GM18498 (cell line): Measurements from ENCODE around the gene CIB2.

Source experiments
- ATAC-seq: cut with Tn5 transposase; IDR thresholded peaks from one replicate; pipeline ENCODE4 v1.9.1; 2021; ENCODE audit warnings: mild to moderate bottlenecking, moderate library complexity; ENCODE audit not compliant: unreplicated experiment

Gene CIB2

DNA sequence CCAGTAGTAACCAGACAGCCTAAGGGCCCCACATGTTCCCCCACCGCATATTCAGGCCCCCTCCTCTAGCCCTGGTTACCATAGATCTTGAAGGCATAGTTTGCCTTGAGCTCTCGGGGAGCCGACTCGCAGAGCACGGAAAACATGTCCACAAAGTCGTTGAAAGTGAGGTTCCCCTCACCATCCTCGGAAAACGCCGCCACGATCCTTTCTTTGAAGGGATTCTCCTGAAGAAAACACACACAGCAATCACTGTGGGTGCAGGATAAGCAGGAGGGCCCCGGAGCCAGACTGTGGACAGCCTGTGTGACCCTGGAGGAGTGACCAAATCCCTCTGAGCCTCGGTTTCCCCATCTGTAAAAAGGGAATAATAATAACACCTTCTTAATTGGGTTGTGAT is 22.1 kb downstream of the CIB2 start:
- no peak for ATAC-seq

DNA sequence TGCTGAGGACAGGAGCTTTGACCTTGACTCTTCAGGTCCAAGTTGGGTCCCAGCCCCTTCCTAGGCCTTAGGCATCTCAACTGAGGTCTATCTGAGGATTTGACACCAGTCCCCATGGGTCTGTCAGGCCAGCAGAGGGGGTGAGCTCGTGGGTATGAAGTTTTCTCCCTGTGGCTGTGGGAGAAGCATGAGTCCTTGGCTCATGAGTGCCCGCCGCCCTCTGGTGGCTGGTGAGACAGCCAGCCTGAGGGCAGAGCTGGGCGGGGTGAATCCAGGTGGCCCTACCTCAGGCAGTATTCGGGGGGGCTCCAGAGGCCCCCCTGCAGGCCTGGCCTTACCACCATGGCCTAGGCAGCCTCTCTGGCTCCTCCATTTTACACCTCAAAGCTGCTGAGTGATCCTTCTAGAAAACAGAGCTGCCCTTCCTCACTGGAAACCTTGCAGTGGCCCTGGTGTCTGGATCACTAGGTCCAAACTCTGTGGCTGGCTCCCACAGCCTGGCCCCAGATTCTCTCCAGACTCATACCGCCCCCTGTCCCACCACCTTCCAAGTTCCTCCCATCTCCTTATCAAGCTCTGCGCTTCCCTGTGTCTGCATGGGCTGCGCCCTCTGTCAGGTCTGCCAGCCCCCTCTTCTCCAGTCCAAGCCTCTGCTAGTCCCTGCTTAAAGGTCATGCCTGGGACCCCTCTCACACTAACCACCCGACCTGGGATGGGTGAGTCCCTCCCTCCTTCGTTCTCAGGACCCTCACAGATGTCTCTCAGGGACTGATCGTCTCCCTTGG is 22.8 kb downstream of the CIB2 start:
- peak; percentile 51 for ATAC-seq

DNA sequence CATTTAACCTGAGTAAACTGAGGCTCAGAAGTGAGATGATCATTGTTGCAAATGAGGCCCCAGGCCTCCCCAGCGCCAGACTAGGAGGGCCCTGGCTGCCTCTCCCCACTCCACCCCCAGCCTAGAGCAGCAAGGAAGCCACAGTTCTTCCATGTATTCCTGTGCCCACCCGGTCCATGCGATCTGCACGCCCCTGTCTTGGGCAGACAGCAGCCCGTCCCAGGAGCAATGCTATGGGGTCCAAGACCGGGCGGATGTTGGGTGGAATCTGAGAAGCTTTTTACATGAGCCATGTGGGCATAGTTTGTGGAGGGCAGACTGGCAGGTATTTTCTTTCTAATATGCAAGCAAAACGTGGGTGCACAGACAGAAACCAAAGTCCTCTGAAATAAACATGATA is 23.8 kb downstream of the CIB2 start:
- no peak for ATAC-seq

DNA sequence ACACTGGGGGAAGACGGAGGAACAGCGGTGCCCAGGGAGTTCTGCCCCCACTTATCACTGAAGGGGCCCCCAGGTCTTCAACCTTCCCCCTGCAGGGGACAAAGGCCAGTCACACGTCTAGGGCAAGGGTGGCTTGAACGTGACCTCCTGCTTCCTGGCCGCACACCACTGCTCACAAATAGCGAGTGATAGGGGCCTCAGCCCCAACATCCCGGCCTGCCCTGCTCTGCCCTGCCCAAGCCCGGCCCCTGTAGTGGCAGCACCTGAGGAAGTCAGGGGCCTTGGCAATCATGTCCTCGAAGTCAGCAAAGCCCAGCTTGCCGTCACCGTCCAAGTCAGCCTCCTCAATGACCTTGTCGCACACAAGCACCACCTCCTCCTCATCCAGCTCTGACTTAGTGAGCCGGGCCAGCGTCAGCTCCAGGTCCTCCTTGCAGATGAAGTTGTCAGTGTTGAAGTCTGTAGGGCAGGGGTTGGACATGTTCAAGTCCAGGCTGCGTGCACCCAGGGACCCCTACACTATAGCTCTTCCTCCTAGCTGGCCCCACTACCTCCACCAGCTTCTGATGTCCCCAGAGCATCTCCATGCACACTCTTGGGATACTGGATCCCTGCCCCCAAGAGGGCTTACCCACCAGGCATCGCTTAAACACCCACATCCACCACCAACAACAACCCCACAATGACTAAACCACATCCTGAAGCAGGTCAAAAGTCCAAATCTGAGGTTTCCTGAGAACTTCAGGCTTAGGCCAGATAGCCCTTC is 25.6 kb downstream of the CIB2 start:
- no peak for ATAC-seq

DNA sequence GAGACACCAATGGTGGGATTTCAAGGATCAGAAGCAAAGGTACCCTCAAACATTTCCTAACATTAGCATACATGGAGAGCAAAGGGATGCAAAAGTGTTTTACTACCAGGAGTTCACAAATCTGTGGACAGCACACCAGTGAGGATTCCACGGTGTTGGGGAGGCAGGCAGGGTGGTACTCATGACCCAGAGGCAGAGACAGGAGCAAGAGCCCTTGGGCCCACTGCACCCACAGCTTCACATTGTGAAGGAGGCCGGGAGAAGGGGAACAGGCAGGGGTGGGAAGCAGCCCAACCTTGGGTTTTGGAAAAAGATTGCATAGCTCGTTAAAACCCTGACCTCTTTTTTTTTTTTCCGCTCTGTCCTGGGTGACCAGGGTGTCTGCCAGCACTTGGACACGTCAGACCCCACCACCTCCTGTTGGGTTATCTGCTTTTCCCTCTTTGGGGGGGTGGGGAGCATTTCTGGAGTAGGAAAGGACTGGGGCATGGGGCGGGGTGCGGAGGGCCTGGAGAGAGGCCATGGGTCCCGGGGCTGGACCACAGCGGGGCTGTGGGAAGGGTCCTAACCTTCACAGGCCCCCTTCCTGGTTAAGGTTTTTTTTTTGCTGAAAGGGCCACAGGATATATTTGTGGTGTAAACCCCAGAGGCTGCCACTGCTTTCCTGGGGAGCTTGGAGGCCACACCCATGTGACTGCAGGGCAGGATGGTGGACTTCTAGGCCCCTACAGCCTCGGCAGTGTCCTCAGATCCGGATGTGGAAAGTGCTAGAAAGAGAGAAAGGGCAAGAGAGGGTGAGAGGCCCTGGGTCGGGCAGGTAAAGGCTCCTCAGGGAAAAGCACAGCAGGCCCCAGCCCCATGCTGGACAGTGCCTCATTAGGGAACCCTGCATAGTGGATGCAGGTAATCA is 26.4 kb downstream of the CIB2 start:
- ATAC-seq: no peak

DNA sequence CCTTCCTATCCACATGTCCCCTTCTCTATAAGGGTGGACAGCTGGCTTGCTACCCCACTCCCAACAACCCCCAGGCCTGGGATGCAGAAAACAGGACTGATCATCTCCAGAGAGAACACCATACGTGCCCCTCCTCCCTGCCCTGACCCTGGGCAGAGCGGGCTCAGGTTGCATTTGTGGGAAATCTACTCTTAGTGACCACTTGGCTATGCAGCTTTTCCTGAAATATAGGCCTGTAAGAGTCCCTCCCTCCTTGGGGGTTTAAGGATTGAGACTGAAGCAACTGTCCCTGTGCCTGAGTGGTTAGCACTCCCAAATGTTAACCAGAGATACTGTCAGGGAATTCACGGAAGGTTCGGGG is 27.1 kb downstream of the CIB2 start:
- peak; percentile 7 for ATAC-seq

DNA sequence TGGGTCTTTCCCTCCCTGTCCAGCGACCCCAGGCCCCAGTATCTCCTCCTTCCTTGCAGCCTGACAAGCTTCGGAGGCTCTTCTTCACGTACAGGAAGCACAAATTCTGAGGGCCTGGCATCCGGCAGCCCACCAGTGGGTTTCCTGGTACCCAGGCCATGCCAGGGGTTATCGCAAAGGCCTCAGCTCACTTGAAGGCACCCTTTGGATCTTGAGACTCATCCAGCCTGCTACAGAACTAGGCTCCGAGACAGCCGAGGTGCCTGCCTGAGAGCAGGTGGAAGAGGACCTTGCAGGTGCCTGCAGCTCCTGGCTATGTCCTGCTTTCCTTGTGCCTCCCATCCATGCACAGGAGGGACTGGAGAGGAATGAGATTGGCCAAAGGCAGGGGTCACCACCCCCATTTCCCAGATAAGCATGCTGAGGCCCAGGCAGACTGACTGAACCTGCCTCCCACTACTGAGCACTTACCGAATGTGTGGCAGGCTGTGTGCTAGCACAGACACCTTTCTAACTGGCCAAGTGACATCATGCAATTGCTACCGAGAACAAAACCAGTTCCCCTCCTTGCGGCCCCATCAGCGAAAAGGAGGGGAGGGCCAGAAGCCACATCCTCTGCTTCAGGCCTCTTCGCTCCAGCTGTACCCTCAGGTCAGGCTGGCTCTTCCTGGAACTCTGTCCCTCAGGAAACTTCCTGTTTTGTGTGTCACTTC is 27.7 kb downstream of the CIB2 start:
- peak; percentile 85 for ATAC-seq

DNA sequence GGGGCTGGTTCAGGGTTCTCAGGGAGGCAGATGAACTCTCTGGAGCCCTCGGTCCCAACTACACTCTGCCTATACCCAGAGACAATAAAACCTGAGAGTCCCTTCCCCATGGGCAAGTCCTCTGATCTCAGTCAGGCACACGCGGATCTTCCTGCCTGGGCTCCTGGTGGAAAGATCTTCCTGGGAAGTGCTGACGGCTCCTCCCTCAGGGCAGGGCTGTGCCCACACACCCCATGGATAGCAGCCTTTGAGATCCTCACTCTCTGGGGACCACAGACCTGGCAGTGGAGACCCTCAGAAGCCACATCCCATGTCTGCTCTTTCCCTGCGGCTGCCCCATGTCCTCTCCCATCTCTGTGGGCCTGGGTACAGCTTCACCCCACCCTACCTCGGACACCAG is 28.5 kb downstream of the CIB2 start:
- no peak for ATAC-seq

DNA sequence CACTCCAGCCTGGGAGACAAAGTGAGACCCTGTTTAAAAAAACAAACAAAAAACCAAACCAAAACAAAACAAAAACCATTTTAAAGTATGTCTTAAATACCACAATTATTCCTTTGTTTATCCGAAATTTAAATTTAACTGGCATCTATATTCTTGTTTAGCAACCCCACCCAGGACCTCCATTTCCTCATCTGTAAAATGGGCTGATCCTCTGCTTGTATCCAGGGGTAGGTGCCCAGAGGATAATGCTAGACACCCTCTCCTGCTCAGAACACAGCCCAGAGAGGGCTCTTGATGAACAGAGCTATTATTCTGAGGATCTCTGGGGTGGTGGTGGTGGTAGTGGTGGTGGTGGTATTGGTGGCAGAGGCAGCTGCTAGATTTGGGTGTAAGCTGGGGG is 29.0 kb downstream of the CIB2 start:
- no peak for ATAC-seq

DNA sequence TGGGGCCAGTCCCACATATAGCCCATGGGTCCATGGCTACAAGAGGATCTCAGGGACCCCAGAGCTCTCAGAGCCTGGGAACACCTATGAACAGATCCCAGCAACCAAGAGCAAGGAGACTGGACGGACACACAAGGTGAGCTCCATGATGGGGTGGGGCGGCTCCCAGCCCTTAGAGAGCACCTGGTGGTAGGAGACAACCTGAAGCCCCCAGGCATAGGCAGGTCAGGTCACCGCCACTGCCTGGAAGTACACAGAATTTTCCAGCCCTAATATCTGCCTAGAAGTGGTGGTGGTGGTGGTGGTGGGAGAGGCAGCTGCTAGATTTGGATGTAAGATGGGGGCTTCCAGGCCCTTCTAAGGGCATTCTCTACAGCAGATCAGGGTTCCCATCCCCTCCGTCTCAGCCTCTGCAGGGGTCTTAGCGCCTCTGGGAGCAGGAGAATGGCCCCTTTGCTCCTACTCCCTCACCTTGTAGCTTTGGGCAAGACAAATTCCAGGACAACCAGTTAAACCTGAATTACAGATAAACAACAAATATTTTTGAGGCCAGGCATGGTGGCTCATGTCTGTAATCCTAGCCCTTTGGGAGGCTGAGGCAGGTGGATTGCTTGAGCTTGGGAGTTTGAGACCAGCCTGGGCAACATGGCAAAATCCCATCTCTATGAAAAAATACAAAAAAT is 29.7 kb downstream of the CIB2 start:
- ATAC-seq: no peak

DNA sequence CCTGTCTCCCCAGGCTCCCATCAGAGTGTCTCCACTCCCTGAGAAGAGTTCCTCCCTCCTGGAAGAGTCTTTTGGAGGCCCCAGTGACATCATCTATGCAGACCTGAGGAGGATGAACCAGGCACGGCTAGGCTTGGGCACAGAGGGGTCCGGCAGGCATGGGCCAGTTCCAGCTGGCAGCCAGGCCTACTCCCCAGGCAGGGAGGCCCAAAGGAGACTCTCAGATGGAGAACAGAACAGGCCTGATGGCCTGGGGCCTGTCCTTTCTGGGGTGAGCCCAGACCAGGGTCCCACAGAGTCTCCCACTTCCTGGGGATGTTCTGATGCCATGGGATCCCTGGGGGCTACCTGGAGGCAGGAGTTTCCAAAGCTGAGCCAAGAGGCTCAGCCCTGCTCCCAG is 30.4 kb downstream of the CIB2 start:
- no peak for ATAC-seq

DNA sequence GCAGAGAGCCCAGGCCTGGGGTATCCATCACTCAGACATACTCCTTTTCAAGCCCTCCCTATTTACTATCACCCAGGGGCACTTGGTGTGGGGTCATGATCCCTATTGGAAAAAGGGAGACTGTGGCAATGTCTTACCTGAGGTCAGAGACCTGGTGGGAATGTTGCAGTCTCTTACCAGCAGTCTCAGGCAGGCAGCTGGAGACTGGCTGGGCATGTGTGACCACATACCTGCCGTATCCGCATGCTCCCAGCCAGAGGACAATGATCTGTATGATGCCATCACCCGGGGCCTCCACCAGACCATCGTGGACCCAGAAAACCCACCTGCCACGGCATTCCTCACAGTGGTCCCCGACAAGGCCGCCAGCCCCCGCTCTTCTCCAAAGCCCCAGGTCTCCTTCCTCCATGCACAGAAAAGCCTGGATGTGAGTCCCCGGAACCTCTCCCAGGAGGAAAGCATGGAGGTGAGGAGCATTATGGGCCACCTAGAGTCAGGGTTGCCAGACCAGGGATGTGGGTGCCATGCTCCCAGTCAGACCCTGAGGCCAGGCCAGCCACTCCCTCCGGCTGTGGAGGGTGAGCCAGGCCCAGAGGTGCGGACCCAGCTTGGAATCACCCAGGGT is 33.0 kb downstream of the CIB2 start:
- ATAC-seq: no peak

DNA sequence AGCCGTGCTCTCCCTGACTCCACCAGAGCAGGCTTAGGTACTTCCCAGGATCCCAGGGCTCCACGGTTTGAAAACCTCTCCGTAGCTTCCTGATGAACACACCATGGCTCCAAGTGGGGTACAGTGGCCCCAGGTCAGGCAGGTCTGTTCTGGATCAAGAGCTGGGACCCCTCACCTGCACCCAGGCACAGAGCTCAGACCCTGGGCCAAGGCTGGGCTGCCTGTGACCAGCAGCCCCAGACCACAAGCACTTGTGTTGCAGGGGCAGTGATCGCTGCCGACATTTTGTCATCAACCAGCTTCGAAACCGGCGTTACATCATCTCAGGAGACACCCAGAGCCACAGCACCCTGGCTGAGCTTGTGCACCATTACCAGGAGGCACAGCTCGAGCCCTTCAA is 33.6 kb downstream of the CIB2 start:
- no peak for ATAC-seq

DNA sequence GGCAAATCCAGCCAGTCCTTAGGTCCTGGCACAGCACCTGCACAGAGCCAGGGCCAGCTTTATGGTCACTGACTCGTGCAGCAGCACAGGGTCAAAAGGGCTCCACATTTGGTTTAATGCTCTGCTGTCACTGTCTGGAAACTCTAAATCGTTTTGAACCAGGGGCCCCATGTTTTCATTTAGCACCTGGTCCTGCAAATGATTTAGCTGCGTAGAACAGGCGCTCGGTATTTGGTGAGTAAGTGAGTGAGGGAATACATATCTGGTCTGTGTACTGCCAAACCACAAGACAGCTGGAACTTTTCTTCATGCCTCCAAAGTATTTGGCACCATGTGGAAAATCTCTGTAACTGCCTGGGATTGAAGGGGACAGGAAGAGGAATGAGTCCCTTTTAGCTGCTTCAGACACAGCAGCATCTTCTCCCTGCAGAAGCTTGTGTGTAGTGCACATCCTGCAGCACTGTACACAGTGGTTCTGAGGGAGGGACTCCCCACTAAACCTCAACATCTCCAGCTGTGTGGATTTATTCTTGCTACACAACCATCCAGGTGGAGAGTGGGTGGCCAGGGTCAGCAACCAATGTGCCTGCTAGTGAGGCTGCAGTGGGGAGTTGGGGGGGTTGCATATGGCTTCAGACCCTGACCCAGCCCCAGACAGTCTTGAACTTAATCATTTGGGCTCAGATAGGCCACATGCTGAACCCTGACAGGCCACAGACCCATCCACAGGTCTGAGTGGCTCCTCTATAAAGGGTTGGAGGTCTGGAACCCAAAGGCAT is 37.8 kb downstream of the CIB2 start:
- ATAC-seq: no peak

DNA sequence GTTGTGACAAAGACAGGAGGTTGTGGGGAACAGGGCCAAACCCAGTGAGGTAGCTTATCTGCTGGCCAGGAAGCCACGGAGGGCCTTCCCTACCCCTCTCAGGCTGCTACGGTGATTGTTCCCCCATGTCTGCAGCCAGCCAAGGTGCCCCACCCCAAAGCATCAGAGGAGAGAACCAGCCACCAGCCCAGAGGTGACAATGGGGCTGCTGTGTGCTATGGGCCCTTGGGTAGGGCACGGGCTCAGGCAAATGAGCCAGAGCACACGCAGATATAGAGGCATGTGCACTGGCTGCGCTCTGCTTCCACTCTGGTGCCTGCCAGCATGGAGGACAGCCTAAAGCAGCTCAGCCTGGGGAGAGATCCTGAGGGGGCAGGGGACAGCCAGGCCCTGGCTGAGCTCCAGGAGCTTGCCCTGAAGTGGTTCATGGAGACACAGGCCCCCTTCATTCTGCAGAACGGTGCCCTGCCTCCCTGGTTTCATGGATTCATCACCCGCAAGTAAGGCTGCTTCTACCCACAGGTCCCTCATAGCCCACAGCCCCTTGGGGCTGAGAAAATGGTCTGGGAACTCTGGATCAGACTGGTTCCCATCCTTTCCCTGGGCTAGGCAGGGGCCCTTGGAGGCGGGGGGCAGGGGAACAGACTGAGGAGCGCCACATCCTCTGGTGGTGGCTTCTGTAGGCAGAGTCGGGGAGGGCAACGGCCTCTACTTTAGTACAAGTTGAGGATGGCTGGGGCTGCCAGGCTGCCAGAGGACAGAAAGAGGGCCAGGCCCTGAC is 38.8 kb downstream of the CIB2 start, which contains the start of gene SH2D7:
SH2D7 (plus strand) TSS at position 301 of the 781 bp plus-strand sequence; CDS start at position 325, 24 bp downstream.
- ATAC-seq: no peak

DNA sequence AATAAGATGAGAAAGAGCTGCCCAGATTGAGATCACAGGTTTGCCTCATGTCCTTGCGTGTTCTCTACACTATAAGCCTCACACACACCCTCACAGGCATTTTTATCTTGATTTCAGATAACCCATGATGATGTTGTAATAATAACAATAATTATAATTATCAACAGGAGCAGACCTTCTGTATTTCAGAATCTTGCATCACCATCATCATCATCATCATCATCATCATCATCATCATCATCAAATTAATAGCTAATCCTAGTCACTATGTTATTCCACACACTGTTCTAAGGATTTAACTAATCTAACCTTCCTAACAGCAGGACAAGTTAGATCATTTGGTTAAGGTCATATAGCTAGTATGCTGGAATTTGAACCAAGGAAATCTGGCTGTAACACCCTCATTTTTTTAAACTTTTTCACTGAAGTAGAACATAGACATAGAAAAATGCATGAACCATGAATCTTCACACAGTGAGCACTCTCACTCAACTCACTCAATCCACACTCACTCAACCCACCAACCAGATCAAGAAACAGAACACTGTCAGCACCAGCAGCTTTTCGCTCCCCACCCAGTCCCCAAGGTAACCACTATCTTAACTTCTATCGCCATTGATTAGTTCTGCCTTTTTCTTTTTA is 40.7 kb downstream of the CIB2 start:
- ATAC-seq: no peak

DNA sequence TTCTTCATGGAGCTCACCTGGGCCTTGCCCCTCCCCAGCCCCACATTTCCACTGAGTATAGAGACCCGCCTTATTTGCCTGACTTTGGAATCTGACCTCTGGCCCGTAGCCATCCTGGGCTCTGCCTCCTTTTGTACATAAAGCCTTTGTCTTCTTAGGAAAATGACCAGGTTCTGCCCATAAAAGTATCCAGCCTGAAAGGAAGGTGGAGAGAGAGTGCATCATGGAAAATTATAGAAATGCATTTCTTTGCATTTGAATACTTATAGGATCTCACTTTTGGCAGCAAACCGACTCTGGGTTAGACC is 42.5 kb downstream of the CIB2 start:
- no peak for ATAC-seq
